Transverse colon (tissue), 4 donors: ENCODE results near the gene ABCA1. TPM values are rescaled to one million over a fixed set of nuclear protein-coding genes. Genes with fewer than 3 reads are reported as not detected.

Experiments
- DNase-seq: peaks from one replicate; pipeline ENCODE4 v3.0.0-alpha.2; 2019
- H3K27ac ChIP-seq, 4 donors: fragments of 200-600 bp; sonication (generic); 2 replicates each; pipeline ENCODE4 v1.5.1; 2016 to 2018; ENCODE audit warnings: inconsistent platforms in 4 of 4
- H3K27me3 ChIP-seq: fragments of 200-600 bp; sonication (generic); 2 replicates; pipeline ENCODE4 v1.5.1; 2017; ENCODE audit warnings: inconsistent platforms
- H3K36me3 ChIP-seq, 4 donors: fragments of 200-600 bp; sonication (generic); 2 replicates each; pipeline ENCODE4 v1.5.1; 2017 to 2019; ENCODE audit warnings: inconsistent platforms in 4 of 4
- H3K4me1 ChIP-seq, 4 donors: fragments of 200-600 bp; sonication (generic); 2 replicates each; pipeline ENCODE4 v1.5.1; 2017 to 2020; ENCODE audit warnings: inconsistent platforms in 4 of 4
- H3K4me3 ChIP-seq, 4 donors: fragments of 200-600 bp; sonication (generic); 1 replicate in 1 of 4; 2 replicates in 3 of 4; pipeline versions ENCODE4 v1.5.1 to v1.6.1; 2017 to 2019; ENCODE audit warnings: inconsistent platforms in 4 of 4
- H3K9me3 ChIP-seq, 2 donors: fragments of 200-600 bp; sonication (generic); 2 replicates each; pipeline ENCODE4 v1.5.1; 2017 to 2019; ENCODE audit warnings: inconsistent platforms in 2 of 2
- CTCF ChIP-seq, 5 experiments: fragments of 200-600 bp in 3 of 5; fragments of 450-650 bp in 2 of 5; sonication (generic) in 3 of 5; IDR thresholded peaks; 1 replicate in 2 of 5; 2 replicates in 3 of 5; pipeline ENCODE4 v1.5.1; 2016 to 2017; ENCODE audit warnings: antibody characterized with exemption in 5 of 5, inconsistent platforms in 3 of 5, mild to moderate bottlenecking in 2 of 5, moderate library complexity in 1 of 5
- EP300 ChIP-seq: sonication (generic); formaldehyde crosslinking; IDR thresholded peaks from one replicate; pipeline ENCODE4 v1.6.1; 2017; ENCODE audit warnings: antibody characterized with exemption, low read depth
- POLR2A ChIP-seq: fragments of 450-650 bp; IDR thresholded peaks from one replicate; pipeline ENCODE4 v1.6.1; 2016; ENCODE audit warnings: antibody characterized with exemption, mild to moderate bottlenecking, moderate library complexity
- POLR2AphosphoS5 ChIP-seq, 3 donors: sonication (generic); formaldehyde crosslinking; IDR thresholded peaks; one replicate each; pipeline ENCODE4 v1.6.1; 2016; ENCODE audit warnings: antibody characterized with exemption in 3 of 3
- WGBS, 2 donors: methylation state at CpG; one replicate each; pipeline ENCODE4 v1.1.5; 2018; ENCODE audit warnings: low coverage in 1 of 2; 5-methylcytosine and 5-hydroxymethylcytosine counted together
- in situ Hi-C, 4 donors: fragments of 200-750 bp; cut with MboI; loops; one replicate each; pipeline versions ENCODE4 v1.15.0 to v1.15.1; 2017; ENCODE audit warnings: low sequenced_read_pairs in 3 of 4, low pct_ligation_motif_present in 1 of 4, low pct_unique_long_range_greater_than_20kb in 1 of 4
- intact Hi-C: fragments of 100-400 bp; cut with DNase I; formaldehyde crosslinking; loops from one replicate; pipeline ENCODE4 v1.15.1; 2023; ENCODE audit warnings: low total_unique reads
- total RNA-seq, 4 donors: library from RNA; depleted of rRNA; stranded (reverse); fragments of >200 nt; gene quantifications; one replicate each; pipeline ENCODE4 v1.1.0, GENCODE V29; 2016

The ABCA1 gene
- total RNA-seq, 4 donors from 2014 or later = 20.5 to 67.3 (median 60.5) TPM

- 94 to 97% methylated on average over 2 to 4 of the region's 4 CpGs for whole genome bisulfite sequencing, 2 donors
- no peak overlapping the region for H3K27ac ChIP-seq
- H3K36me3 ChIP-seq = peaks cover 0 to 56% (median 29%) of the 10 kb centered on the region in 4 donors
- H3K4me3 ChIP-seq = no peak overlapping the region
- TF ChIP-seq POLR2A (no peak), CTCF (IDR thresholded peaks at IDR 0.05) (no peak), POLR2AphosphoS5 (IDR thresholded peaks at IDR 0.05) (no peak), EP300 (no peak)
- H3K4me1 ChIP-seq = no peaks in the 10 kb centered on the region
- in situ Hi-C loops = loop anchor here in 1 of 4 donors (25.0 kb wide), 1 partner anchor 629 kb away; no protein-coding TSS in a partner anchor
- intact Hi-C loops = no loop called here
- H3K27me3 ChIP-seq = no peaks in the 10 kb centered on the region
- H3K9me3 ChIP-seq = no peaks in the 10 kb centered on the region
- DNase-seq = no peak
Observed at GRCh38 chr9:104783588-104783987, 144.4 kb downstream of the ABCA1 start.

GRCh38 chr9:104780796-104781395 is 147.1 kb downstream of the ABCA1 start:
- DNase-seq = no peak
- H3K27me3 ChIP-seq = no peaks in the 10 kb centered on the region
- H3K4me1 ChIP-seq = peaks cover 0 to 2% (median 0%) of the 10 kb centered on the region in 4 donors
- in situ Hi-C loops = loop anchor here in 1 of 4 donors (25.0 kb wide), 1 partner anchor 631 kb away; no protein-coding TSS in a partner anchor
- no peaks in the 10 kb centered on the region for H3K9me3 ChIP-seq
- peaks cover 0 to 30% (median 15%) of the 10 kb centered on the region in 4 donors for H3K36me3 ChIP-seq
- intact Hi-C loops = no loop called here
- 92 to 93% methylated on average over 1 of the region's 1 CpG for WGBS, 2 donors
- no peak overlapping the region for H3K27ac ChIP-seq
- no peak overlapping the region for H3K4me3 ChIP-seq
- no peak for TF ChIP-seq POLR2A
- peak in 1 of 5 experiments; percentile 6 for TF ChIP-seq CTCF (IDR thresholded peaks at IDR 0.05)

DNA sequence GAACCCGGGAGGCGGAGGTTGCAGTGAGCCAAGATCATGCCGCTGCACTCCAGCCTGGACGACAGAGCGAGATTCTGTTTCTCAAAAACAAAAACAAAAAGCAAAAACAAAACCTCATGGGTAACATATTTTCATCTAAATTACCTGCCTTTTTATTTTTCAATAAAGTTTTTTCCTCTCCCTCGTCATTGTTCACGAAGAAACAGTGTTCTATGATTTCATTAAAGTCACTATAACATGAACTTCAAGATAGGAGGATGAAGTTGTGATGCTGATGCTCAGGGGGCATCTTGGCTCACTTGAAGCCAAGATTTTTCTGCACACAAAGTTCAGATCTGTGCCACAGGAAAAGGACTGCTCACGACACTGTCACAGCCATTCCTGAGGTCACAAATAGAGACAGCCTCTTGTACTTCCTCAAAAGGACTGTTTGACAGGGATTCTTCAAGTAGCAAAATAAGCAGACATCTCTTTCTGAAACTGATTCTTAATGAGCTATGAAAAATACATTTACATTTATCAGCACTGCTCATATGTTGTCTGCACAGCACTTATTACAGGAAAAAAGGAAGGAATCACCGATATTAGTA is 147.9 kb downstream of the ABCA1 start:
- Histone ChIP-seq H3K4me1 (peaks cover 0 to 2% (median 0%) of the 10 kb centered on the region in 4 donors), H3K27me3 (no peaks in the 10 kb centered on the region), H3K36me3 (peaks cover 0 to 21% (median 10%) of the 10 kb centered on the region in 4 donors), H3K9me3 (no peaks in the 10 kb centered on the region), H3K4me3 (no peak overlapping the region), H3K27ac (no peak overlapping the region)
- in situ Hi-C loops (loop anchor here in 1 of 4 donors (25.0 kb wide), 1 partner anchor 632 kb away; no protein-coding TSS in a partner anchor), intact Hi-C loops (no loop called here)
- 87 to 88% methylated on average over 9 of the region's 9 CpGs for WGBS, 2 donors
- no peak for DNase-seq
- TF ChIP-seq CTCF (IDR thresholded peaks at IDR 0.05) = no peak
- no peak for TF ChIP-seq POLR2A
- no peak for TF ChIP-seq POLR2AphosphoS5 (IDR thresholded peaks at IDR 0.05)
- TF ChIP-seq EP300 = no peak

DNA sequence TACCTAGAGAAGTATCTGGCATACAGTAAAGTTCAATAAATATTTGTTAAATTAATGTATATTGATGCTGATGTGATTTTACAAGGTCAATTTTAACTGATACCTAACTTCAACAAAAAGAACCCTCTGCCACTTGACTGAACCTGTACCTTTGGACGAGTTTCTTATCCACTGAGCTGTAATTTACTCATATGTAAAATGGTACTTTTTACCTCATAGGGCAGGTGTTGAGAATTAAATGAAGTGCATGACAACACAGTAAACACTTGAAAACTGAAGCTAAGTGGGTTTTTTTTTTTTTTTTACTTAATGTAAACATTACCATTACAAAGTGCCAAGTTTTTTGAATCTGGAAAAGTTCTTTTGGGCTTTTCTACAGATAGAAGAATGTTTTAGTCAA is 148.6 kb downstream of the ABCA1 start:
- no peaks in the 10 kb centered on the region for H3K27me3 ChIP-seq
- in situ Hi-C loops (loop anchor here in 1 of 4 donors (25.0 kb wide), 1 partner anchor 633 kb away; no protein-coding TSS in a partner anchor), intact Hi-C loops (no loop called here)
- H3K9me3 ChIP-seq = no peaks in the 10 kb centered on the region
- DNase-seq = no peak
- H3K36me3 ChIP-seq = peaks cover 0 to 15% (median 7%) of the 10 kb centered on the region in 4 donors
- H3K27ac ChIP-seq = no peak overlapping the region
- 75 to 80% methylated on average over 1 of the region's 1 CpG for WGBS, 2 donors
- peaks cover 0 to 2% (median 0%) of the 10 kb centered on the region in 4 donors for H3K4me1 ChIP-seq
- no peak overlapping the region for H3K4me3 ChIP-seq
- TF ChIP-seq EP300 = no peak
- TF ChIP-seq POLR2AphosphoS5 (IDR thresholded peaks at IDR 0.05) = no peak
- TF ChIP-seq CTCF (IDR thresholded peaks at IDR 0.05) = no peak
- no peak for TF ChIP-seq POLR2A
